Measurements from ENCODE around the gene VPS8.

Gene VPS8

GRCh38 chr3:184814214-184814613, 2.2 kb downstream of the VPS8 start:
- DNase-seq: peak; percentile 71

- no peak for DNase-seq
These were observed 3.3 kb downstream of the VPS8 start for GRCh38 chr3:184815046-184815930.

GRCh38 chr3:184816614-184817013, 4.6 kb downstream of the VPS8 start:
- no peak for DNase-seq

- DNase-seq: no peak
These were observed 8.6 kb downstream of the VPS8 start for GRCh38 chr3:184820525-184820924.

GRCh38 chr3:184821034-184821433, 9.1 kb downstream of the VPS8 start:
- no peak for DNase-seq

GRCh38 chr3:184822081-184822480, 10.1 kb downstream of the VPS8 start:
- no peak for DNase-seq

GRCh38 chr3:184822654-184823053, 10.7 kb downstream of the VPS8 start:
- no peak for DNase-seq

- DNase-seq: no peak
These were observed 12.0 kb downstream of the VPS8 start for GRCh38 chr3:184823990-184824389.

GRCh38 chr3:184825121-184825820, 13.3 kb downstream of the VPS8 start:
- DNase-seq: no peak

GRCh38 chr3:184827572-184827971, 15.6 kb downstream of the VPS8 start:
- DNase-seq: no peak

- no peak for DNase-seq
These were observed 20.1 kb downstream of the VPS8 start for GRCh38 chr3:184832044-184832443.

GRCh38 chr3:184832903-184833302, 20.9 kb downstream of the VPS8 start:
- DNase-seq: no peak

GRCh38 chr3:184836090-184836822, 24.3 kb downstream of the VPS8 start:
- no peak for DNase-seq

- DNase-seq: no peak
These were observed 30.5 kb downstream of the VPS8 start for GRCh38 chr3:184842433-184842832.

- DNase-seq: no peak
These were observed 33.9 kb downstream of the VPS8 start for GRCh38 chr3:184845819-184846218.

- no peak for DNase-seq
These were observed 34.5 kb downstream of the VPS8 start for GRCh38 chr3:184846496-184846895.

- DNase-seq: no peak
These were observed 37.0 kb downstream of the VPS8 start for GRCh38 chr3:184848934-184849333.

- no peak for DNase-seq
These were observed 38.2 kb downstream of the VPS8 start for GRCh38 chr3:184850201-184850600.

- no peak for DNase-seq
These were observed 45.1 kb downstream of the VPS8 start for GRCh38 chr3:184857099-184857498.

- no peak for DNase-seq
These were observed 52.0 kb downstream of the VPS8 start for GRCh38 chr3:184864000-184864399.

- DNase-seq: no peak
These were observed 56.5 kb downstream of the VPS8 start for GRCh38 chr3:184868477-184868876.

- no peak for DNase-seq
These were observed 60.2 kb downstream of the VPS8 start for GRCh38 chr3:184872200-184872599.

- no peak for DNase-seq
These were observed 61.2 kb downstream of the VPS8 start for GRCh38 chr3:184873141-184873540.
